GM18858 (cell line): Measurements from ENCODE around the gene HS1BP3.
A peak's percentile ranks its signal among the peaks of the same experiment; 100 is the strongest.

Experiments used
- ATAC-seq: cut with Tn5 transposase; IDR thresholded peaks from one replicate; pipeline ENCODE4 v1.9.1; 2021; ENCODE audit not compliant: unreplicated experiment

Gene HS1BP3

GRCh38 chr2:20650877-20651730 lies at the start of gene HS1BP3:
TSS of gene HS1BP3 (minus strand) at chr2:20651098. CDS start at chr2:20651063, 35 bp downstream.
- peak; percentile 95 for ATAC-seq

DNA sequence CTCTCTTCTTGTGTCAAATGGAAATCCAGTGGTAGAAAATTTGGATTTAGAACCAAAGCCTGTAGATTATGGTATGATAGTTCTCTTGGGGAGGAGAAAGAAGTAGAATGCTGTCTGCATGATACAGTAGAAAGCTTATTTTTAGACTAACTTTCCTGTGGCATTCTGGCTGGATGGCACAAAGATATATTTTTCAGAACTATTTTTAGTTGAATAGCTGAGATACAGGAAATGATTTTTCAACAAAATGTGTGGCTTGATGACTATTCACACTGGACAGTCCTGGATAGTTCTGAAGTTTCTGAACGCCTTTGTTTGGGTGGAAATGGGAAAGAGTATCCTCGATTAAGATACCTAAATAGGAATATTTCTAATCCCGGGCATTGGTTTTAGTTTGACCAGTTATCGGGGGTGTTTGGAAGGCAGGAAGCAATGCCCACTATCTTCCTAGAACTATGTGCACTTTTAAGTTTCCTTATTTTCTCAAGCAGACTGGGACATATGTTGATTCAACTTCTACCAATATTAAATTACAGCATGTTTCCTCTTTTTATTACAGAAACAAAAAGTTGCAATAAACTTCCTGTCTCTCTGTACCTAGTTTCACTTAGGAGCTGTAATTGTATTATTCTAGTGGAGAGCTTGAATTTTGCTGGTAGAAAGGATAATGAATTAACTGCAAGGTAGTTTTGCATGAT lies 48.2 kb upstream of the HS1BP3 start:
- ATAC-seq, result no peak

- ATAC-seq, result no peak
These were observed 46.5 kb upstream of the HS1BP3 start for GRCh38 chr2:20697322-20697934.

DNA sequence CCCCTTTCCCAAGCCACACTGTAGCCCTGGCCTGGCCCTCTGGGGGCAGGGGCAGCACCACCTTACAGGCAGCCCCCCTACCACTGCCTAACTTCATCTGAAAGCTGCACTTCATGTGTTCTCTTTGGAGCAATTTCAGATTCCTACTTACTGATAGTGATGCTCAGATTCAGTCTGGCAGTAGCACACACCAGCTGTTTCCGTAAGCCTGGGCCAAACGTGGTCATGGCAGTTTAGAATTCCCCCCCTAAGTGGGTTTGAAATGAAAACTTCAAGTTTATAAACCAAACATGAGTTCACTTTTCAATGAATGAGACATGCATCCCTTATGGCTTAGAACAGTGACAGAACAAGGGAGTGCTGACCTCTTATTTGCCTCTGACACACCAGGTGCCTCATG lies 45.5 kb upstream of the HS1BP3 start:
- ATAC-seq, result no peak

DNA sequence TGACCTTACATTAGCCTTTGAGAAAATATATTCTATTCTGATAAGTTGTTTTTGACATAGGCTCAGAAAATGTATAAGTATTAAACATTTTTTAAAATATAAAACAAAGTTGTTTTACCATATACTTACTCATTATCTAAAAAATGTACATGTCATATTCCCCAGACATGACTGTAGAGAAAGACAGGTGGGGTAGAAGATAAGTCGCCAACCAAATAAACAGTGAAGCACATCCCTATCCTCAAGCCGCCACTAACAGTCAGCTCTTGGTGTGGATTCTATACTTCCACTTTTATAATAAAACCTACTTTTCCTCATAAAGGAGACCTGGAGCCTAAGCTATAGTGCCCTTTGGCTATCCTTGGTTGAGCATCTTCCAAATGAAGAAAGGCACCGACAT lies 42.4 kb upstream of the HS1BP3 start:
- ATAC-seq, result no peak

- ATAC-seq, result no peak
These were observed 41.2 kb upstream of the HS1BP3 start for GRCh38 chr2:20692081-20692480.

DNA sequence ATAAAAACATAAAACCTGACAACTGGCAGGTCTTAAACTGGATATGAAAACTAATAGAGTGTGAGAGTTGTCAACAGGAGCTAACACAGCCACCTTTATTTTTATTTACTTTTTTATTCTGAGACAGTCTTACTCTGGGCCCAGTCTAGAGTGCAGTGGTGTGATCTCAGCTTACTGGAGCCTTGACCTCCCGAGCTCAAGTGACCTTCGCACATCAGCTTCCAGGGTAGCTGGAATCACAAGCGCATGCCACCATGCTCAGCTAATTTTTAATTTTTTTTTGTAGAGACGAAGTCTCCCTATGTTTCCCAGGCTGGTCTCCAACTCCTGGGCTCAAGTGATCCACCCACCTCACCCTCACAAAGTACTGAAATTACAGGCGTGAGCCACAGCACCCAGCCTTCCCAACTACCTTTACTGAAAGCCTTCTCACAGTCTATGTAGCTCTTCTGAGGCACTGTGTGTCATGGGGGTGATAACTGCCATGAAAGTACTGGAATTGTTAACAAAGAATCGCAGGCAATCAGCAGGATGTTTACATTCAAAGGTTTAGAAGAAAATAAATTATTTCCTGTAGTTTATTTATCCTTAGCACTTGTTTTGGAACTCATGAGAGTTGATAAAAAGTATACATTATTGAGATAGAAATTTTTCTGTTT lies 40.3 kb upstream of the HS1BP3 start:
- no peak for ATAC-seq

GRCh38 chr2:20689428-20690264 lies 38.7 kb upstream of the HS1BP3 start:
- no peak for ATAC-seq

GRCh38 chr2:20687260-20687832 lies 36.4 kb upstream of the HS1BP3 start:
- no peak for ATAC-seq

- no peak for ATAC-seq
These were observed 33.7 kb upstream of the HS1BP3 start for GRCh38 chr2:20684581-20685063.

- ATAC-seq, result no peak
These were observed 31.4 kb upstream of the HS1BP3 start for GRCh38 chr2:20682167-20682920.

DNA sequence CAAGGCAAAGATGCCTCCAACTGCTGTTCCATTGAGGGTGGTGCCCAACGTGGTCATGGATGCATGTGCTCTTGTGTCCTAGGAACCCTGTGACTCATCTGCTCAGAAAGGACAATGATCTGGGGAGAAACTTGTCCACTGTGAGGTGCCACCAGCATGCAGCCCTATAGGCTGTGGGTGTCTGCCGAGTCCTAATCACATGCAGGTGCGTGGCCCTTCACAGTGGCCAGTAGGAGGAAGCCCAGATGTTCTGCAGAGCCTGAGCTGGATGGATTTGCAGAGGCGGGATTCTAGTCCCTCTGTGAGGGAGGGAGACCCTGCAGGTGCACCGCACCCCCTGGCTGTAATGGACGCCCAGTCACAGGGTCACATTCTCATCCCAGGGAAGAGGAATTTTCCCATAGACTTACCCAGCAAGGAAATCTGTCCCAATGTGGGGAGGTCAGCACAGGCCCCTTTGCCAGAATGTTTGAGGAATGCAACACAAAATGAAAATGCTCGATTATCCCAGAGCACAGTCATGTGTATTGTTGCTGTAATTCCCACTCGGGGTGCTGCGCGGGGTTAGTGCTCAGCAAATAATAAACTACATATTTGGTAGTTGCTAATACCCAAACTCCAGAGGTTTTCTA lies 30.0 kb upstream of the HS1BP3 start:
- ATAC-seq, result no peak

DNA sequence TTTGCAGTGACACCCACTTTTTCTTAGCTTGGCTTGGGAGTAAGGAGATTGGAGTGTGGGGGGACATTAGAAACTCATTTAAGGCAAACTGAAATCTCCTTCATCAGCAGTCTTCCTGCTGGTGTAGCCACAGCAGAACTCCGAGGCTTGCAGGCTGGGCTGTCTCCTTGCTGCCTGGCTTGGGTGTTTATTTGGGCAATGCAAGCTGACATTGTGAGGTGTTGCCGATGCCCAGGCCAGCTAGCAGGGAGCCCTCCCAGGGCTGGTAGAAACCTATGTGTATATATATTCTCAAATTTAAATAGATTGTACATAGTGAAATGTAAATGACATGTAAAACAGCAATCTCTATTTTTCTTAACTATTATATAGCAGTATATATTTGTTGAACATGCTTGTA lies 27.9 kb upstream of the HS1BP3 start:
- ATAC-seq, result no peak

DNA sequence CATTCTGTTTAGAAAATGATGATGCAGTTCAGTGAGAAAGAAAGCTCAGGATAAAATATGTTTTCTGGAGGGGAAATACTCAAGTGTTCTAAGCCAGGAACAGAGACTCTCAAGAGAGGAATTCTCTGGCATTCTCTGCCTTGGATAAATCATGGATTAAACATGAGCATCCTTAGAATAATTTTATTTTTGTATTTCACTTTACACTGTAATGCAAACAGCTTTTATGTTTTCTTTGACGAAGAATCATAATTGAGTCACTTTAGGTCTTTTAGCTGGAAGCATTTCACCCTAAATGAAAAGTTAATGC lies 27.1 kb upstream of the HS1BP3 start:
- no peak for ATAC-seq

GRCh38 chr2:20677301-20678085 lies 26.6 kb upstream of the HS1BP3 start:
- ATAC-seq, result peak; percentile 21

GRCh38 chr2:20676353-20677215 lies 25.7 kb upstream of the HS1BP3 start:
- peak; percentile 56 for ATAC-seq

DNA sequence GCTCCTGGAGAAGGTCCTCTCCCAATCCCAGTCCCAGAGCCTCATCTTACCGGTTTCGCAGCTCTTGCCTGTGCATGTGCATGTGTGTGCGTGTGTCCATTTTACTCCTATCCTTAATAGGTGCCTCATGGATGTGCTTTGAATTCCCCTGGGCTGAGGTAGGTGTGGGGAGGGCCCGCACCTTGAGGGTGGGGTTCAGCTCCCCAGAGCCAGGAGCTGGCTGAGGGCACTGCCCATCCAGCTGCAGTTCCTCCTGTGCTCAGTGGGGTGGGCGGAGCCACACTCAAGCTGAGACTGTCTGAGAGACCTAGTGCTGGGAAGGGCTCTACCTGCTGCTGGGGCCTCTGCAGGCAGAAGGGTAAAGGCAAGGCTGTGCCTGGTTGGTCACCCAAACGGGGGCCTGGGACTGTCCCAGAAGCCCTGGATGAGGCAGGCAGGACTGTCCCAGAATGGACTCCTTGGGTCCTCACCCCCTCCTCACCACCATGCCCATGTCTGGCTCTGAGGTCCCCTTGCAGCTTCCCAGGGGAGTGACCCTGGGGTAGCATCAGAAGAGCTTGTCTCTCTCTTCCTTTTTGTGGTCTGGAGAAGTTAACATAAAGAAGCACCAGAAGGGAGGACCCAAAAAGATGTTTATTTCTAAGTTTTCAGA lies 24.9 kb upstream of the HS1BP3 start:
- ATAC-seq, result peak; percentile 70
